Measurements from ENCODE around the gene DBP. TPM values are rescaled to one million over a fixed set of nuclear protein-coding genes. Genes with fewer than 3 reads are reported as not detected.
A peak's percentile ranks its signal among the peaks of the same experiment; 100 is the strongest.

Gene DBP
- total and polyA plus RNA-seq, 4 donors = 6.2 to 16.6 (median 15.1) TPM

DNA sequence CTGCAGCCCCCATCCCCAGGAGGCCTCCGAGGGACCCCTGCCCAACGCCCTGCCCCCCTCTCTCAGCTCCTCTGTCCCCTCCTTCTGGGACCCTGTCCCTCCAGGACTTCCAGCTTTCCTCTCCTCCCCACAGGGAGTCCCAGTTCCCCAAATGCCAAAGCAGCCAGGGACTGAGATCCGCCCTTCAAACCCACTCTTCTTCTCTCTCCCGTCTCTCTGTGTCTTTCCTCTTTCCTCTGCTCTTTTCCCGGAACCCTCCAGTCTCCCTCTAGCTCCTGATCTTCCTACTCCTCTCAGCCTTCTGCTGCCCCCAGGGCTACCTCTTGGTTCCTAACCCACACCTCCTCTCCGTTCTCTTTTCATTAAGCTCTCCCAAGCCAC lies 8.4 kb upstream of the DBP start:
- Histone ChIP-seq H3K36me3 (ENCODE audit: control insufficient read depth, insufficient read depth, low read length) (no peaks in the 10 kb centered on the region), H3K4me1 (ENCODE audit: control insufficient read depth, insufficient read depth, low read length) (peaks cover 24% of the 10 kb centered on the region), H3K27me3 (ENCODE audit: control insufficient read depth, insufficient read depth, low read length) (no peaks in the 10 kb centered on the region), H3K9me3 (ENCODE audit: control insufficient read depth, insufficient read depth, low read length) (no peaks in the 10 kb centered on the region), H3K4me3 (ENCODE audit: low read depth, low read length) (peak overlapping the region; percentile 62), H3K27ac (ENCODE audit: low read depth, low read length) (peak overlapping the region; percentile 89)
- 0% methylated on average over 6 of the region's 6 CpGs for WGBS (ENCODE audit: insufficient coverage)
- DNase-seq (ENCODE audit: low read depth in 4 of 6, low spot score in 6 of 6) = no peak

DNA sequence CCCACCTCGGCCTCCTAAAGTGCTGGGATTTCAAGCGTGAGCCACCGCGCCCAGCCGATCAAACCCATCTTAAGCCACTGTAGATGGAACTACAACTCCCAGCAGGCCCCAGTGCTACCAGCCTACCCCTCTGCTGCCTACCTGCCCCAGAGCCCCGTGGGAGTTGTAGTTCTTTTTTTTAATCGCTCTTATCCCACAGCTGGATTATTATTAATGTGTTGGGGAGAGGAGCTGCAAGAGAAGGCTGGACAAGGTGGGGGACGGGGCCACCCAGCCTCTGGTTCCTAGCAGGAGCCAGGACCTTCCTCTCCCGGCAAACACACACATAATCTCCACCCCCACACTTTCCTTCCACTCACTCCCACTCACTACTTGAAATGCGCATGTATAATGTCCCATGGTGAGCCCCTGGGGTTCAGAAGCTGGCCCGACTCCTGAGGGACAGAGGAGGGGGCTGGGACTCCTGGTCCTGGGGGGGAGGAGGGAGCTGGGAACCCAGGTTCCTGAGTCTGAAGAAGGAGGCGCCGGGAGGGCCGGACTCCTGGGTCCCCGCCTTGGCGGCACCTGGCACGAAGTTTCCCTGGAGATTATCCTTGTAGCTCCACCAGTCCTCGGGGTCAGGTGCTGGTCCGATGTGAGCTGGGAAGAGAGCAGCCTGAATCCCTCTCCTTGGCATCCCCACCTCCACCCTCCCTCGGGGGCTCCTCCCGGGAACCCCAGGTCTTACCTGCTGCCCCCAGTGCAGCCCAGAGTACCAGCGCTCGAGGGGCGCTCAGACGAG lies 7.8 kb upstream of the DBP start:
- DNase-seq (ENCODE audit: low read depth in 4 of 6, low spot score in 6 of 6) = peak in 2 of 6 donors; percentile 88 to 94
- Histone ChIP-seq H3K27ac (ENCODE audit: low read depth, low read length) (peak overlapping the region; percentile 89), H3K4me3 (ENCODE audit: low read depth, low read length) (peak overlapping the region; percentile 62), H3K4me1 (ENCODE audit: control insufficient read depth, insufficient read depth, low read length) (peaks cover 24% of the 10 kb centered on the region), H3K36me3 (ENCODE audit: control insufficient read depth, insufficient read depth, low read length) (peaks cover under 1% of the 10 kb centered on the region), H3K27me3 (ENCODE audit: control insufficient read depth, insufficient read depth, low read length) (no peaks in the 10 kb centered on the region), H3K9me3 (ENCODE audit: control insufficient read depth, insufficient read depth, low read length) (no peaks in the 10 kb centered on the region)
- 3% methylated on average over 20 of the region's 25 CpGs for WGBS (ENCODE audit: insufficient coverage)

DNA sequence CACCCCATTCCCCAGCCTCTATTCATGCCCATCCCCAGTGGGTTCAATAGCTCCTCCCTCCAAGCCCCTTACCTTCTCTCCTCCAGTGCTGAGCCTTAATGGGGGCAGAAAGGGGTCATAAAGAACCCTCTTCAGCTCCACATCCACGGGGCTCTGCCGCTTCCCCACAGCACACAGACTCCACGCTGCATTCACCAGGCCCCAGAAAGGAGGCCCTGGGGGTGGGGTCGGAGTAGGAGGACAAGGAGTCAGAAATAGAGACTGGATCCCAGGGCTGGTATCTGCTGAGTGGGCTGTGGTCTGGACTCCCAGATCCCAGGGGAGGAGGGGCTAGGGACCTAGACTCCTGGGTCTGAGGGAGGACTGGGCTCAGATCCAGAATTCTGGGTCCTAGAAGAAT lies 7.2 kb upstream of the DBP start:
- H3K27ac ChIP-seq (ENCODE audit: low read depth, low read length) = no peak overlapping the region
- 88% methylated on average over 1 of the region's 4 CpGs for WGBS (ENCODE audit: insufficient coverage)
- peaks cover 7% of the 10 kb centered on the region for H3K36me3 ChIP-seq (ENCODE audit: control insufficient read depth, insufficient read depth, low read length)
- DNase-seq (ENCODE audit: low read depth in 4 of 6, low spot score in 6 of 6) = no peak
- peak overlapping the region; percentile 62 for H3K4me3 ChIP-seq (ENCODE audit: low read depth, low read length)
- H3K9me3 ChIP-seq (ENCODE audit: control insufficient read depth, insufficient read depth, low read length) = no peaks in the 10 kb centered on the region
- no peaks in the 10 kb centered on the region for H3K27me3 ChIP-seq (ENCODE audit: control insufficient read depth, insufficient read depth, low read length)
- peaks cover 31% of the 10 kb centered on the region for H3K4me1 ChIP-seq (ENCODE audit: control insufficient read depth, insufficient read depth, low read length)

DNA sequence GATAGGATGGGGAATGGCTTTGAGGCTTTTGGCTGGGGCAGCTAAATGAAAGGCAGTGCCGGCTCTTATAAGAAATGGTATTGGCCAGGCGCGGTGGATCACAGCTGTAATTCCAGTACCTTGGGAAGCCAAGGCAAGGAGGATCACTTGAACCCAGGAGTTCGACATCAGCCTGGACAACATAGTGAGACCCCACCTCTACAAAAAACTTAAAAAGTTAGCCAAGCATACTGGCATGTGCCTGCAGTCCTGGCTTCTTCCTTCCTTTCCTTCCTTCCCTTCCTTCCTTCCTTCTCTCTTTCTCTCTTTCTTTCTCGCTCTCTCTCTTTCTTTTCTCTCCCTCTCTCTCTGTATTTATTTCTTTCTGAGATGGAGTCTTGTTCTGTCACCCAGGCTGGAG lies 5.7 kb upstream of the DBP start:
- Histone ChIP-seq H3K4me3 (ENCODE audit: low read depth, low read length) (no peak overlapping the region), H3K36me3 (ENCODE audit: control insufficient read depth, insufficient read depth, low read length) (peaks cover 14% of the 10 kb centered on the region), H3K4me1 (ENCODE audit: control insufficient read depth, insufficient read depth, low read length) (peaks cover 45% of the 10 kb centered on the region), H3K9me3 (ENCODE audit: control insufficient read depth, insufficient read depth, low read length) (no peaks in the 10 kb centered on the region), H3K27ac (ENCODE audit: low read depth, low read length) (no peak overlapping the region), H3K27me3 (ENCODE audit: control insufficient read depth, insufficient read depth, low read length) (no peaks in the 10 kb centered on the region)
- no peak for DNase-seq (ENCODE audit: low read depth in 4 of 6, low spot score in 6 of 6)
- WGBS (ENCODE audit: insufficient coverage) = 96% methylated on average over 4 of the region's 5 CpGs

DNA sequence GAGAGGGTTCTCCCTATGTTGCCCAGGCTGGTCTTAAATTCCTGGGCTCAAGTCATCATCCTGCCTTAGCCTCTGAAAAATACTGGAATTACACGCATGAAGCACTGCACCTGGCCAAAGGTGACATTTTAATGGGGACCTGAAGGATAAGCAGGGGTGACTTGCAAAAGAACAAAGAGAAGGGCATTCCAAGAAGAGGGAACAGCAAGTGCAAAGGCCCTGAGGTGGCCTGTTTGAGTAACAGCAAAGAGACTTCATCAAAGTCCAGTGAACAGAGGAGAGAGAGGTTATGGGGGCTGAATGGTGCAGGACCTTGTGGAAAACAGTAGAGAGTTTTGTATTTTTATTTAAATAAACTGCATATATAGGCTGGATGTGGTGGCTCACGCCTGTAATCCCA lies 4.7 kb upstream of the DBP start:
- Histone ChIP-seq H3K36me3 (ENCODE audit: control insufficient read depth, insufficient read depth, low read length) (peaks cover 14% of the 10 kb centered on the region), H3K27me3 (ENCODE audit: control insufficient read depth, insufficient read depth, low read length) (no peaks in the 10 kb centered on the region), H3K4me3 (ENCODE audit: low read depth, low read length) (no peak overlapping the region), H3K4me1 (ENCODE audit: control insufficient read depth, insufficient read depth, low read length) (peaks cover 56% of the 10 kb centered on the region), H3K9me3 (ENCODE audit: control insufficient read depth, insufficient read depth, low read length) (no peaks in the 10 kb centered on the region), H3K27ac (ENCODE audit: low read depth, low read length) (no peak overlapping the region)
- 88% methylated on average over 1 of the region's 2 CpGs for WGBS (ENCODE audit: insufficient coverage)
- DNase-seq (ENCODE audit: low read depth in 4 of 6, low spot score in 6 of 6) = no peak

DNA sequence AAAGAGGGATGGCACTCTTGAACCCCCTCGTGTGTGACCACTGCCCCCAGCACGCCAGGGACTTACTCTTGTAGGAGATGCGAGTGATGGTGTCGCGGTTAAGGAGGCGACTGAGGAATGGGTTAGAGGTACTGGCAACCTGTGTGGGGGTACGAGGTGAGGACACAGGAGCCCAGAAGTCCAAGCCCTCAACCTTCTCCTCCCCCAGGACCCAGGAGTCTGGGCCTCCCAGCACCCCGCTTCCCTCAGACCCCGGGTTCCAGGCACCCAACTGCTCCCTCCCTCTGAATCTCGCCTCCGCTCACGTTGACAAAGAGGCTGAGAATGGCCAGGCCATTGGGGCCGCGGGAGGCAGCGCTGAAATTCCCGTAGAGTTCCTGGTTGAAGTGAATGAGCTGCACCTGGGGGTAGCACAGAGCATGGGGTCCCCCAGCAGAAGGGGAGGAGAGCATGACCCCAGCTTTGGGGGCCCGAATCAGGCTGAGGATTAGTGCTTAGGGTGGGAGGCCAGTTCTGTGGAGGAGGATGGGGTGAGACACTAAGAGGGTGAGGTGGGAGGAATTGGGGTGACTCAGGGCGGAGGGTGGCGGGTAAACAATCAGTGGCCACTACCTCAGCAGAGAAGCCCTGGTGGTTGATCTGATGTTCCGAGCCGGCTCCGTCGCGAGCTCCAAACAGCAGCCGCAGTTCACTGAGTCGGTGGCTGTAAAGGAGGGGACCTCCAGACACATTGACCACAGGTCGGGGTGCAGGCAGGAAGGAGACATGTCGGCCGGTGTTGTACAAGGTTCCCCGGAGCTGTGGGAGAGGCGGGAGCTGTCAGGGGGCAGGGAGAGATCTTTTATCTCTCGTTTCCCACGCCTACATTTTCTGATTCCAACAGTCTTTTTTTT lies 2.5 kb upstream of the DBP start:
- Histone ChIP-seq H3K9me3 (ENCODE audit: control insufficient read depth, insufficient read depth, low read length) (no peaks in the 10 kb centered on the region), H3K27ac (ENCODE audit: low read depth, low read length) (no peak overlapping the region), H3K27me3 (ENCODE audit: control insufficient read depth, insufficient read depth, low read length) (no peaks in the 10 kb centered on the region), H3K4me1 (ENCODE audit: control insufficient read depth, insufficient read depth, low read length) (peaks cover 56% of the 10 kb centered on the region), H3K36me3 (ENCODE audit: control insufficient read depth, insufficient read depth, low read length) (peaks cover 14% of the 10 kb centered on the region), H3K4me3 (ENCODE audit: low read depth, low read length) (no peak overlapping the region)
- DNase-seq (ENCODE audit: low read depth in 4 of 6, low spot score in 6 of 6) = no peak
- 78% methylated on average over 22 of the region's 33 CpGs for WGBS (ENCODE audit: insufficient coverage)

DNA sequence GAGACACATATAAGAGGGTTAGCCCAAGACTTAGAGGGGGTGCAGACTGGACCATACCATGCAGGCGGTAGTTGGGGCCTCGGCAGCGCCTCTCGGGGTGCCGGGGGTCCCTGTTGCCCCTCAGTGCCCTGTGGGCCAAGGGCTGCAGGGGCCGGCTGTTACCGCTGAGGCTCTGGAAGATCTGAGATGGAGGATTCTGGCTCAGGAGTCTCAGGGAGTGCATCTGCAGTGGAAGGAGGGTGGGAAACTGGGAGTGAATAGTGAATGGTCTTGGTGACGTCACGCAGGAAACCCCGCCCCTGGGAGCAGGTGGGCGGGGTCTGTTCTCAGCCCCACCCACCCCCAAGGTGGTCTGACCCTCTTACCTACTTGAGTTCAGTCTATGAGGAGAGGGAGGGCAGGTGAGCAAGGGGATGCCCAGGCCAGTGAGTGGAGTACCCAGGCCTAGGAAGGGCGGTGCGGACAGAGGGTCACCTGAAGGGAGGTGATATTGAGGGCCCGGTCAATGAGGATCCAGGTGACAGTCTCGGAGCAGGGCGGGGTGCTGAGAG lies 1.7 kb upstream of the DBP start:
- H3K27ac ChIP-seq (ENCODE audit: low read depth, low read length) = peak overlapping the region; percentile 97
- WGBS (ENCODE audit: insufficient coverage) = 92% methylated on average over 12 of the region's 16 CpGs
- H3K9me3 ChIP-seq (ENCODE audit: control insufficient read depth, insufficient read depth, low read length) = no peaks in the 10 kb centered on the region
- DNase-seq (ENCODE audit: low read depth in 4 of 6, low spot score in 6 of 6) = no peak
- H3K4me1 ChIP-seq (ENCODE audit: control insufficient read depth, insufficient read depth, low read length) = peaks cover 58% of the 10 kb centered on the region
- no peak overlapping the region for H3K4me3 ChIP-seq (ENCODE audit: low read depth, low read length)
- H3K27me3 ChIP-seq (ENCODE audit: control insufficient read depth, insufficient read depth, low read length) = no peaks in the 10 kb centered on the region
- peaks cover 14% of the 10 kb centered on the region for H3K36me3 ChIP-seq (ENCODE audit: control insufficient read depth, insufficient read depth, low read length)

DNA sequence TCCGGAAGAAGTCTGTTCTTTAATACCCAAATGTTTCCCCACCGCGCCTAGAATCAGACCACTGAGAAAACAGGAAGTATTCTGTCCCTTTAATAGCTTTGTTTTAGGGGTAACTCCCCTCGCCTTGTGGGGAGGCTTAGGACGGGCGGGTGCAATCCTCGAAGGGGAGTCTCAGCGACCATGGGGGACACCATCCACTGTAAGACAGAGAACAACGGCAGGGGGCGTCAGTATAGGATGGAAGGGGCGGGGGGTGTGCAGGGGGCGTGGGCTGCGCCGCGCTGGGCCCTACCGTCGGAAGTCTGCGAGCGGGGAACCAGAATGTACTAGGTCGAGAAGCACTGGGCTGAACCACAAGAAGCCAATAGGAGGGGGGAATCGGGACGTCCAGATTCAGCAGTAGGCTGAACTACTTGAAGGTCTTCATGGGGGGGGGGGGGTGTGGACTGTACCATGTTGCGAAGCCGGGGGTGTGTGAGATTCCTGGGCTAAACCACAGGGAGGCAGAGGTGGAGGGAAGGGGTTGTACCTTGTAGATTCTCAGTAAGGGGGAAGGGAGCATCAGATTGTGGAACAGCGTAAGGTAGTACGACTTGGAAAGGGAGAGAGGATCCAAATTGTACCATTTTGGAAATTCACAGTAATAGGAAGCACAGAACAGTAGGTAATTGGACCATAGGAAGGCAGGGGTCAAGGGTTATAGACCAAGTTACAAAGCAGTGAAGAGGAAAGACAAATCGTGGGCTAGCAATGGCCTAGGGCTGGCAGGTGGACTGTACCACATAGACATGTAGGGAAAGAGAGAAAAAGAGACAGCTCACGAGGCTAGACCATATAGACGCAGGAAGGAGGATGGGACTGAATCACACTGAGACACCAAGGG lies 1.0 kb upstream of the DBP start:
- Histone ChIP-seq H3K4me1 (ENCODE audit: control insufficient read depth, insufficient read depth, low read length) (peaks cover 65% of the 10 kb centered on the region), H3K27ac (ENCODE audit: low read depth, low read length) (peak overlapping the region; percentile 97), H3K36me3 (ENCODE audit: control insufficient read depth, insufficient read depth, low read length) (peaks cover 20% of the 10 kb centered on the region), H3K27me3 (ENCODE audit: control insufficient read depth, insufficient read depth, low read length) (no peaks in the 10 kb centered on the region), H3K9me3 (ENCODE audit: control insufficient read depth, insufficient read depth, low read length) (no peaks in the 10 kb centered on the region), H3K4me3 (ENCODE audit: low read depth, low read length) (peak overlapping the region; percentile 75)
- WGBS (ENCODE audit: insufficient coverage) = 9% methylated on average over 26 of the region's 29 CpGs
- DNase-seq (ENCODE audit: low read depth in 4 of 6, low spot score in 6 of 6) = peak in 3 of 6 donors; percentile 88 to 98 (median 97)

DNA sequence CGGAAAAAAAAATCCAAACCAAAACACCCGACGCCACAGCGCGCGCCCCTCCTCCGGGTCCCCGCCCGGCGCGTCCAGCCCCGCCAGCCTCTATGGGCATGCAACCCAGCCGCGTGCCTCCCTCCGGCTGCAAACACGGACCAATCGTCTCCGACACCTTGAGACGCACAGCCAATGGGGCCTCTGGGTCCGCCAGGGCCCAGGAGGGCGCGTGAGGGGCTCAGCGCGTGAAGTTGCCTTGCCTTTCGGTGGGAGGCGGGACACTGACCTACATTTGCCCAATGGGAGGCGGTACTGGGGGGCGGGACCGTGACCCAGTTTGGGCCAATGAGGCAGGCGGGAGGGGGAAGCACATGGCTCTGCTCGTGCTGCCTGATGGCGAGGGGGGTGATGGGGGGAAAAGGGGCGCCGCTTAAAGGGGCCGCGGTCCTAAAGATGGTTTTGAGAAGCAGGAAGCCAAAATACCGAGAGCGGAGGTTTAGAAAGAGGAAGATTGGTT lies 319 bp upstream of the DBP start:
- peaks cover 70% of the 10 kb centered on the region for H3K4me1 ChIP-seq (ENCODE audit: control insufficient read depth, insufficient read depth, low read length)
- peak overlapping the region; percentile 75 for H3K4me3 ChIP-seq (ENCODE audit: low read depth, low read length)
- 0% methylated on average over 27 of the region's 38 CpGs for WGBS (ENCODE audit: insufficient coverage)

More for the DNA sequence above, 319 bp upstream of the DBP start:
- Histone ChIP-seq H3K27ac (ENCODE audit: low read depth, low read length) (peak overlapping the region; percentile 97), H3K36me3 (ENCODE audit: control insufficient read depth, insufficient read depth, low read length) (peaks cover 27% of the 10 kb centered on the region), H3K27me3 (ENCODE audit: control insufficient read depth, insufficient read depth, low read length) (no peaks in the 10 kb centered on the region), H3K9me3 (ENCODE audit: control insufficient read depth, insufficient read depth, low read length) (no peaks in the 10 kb centered on the region)
- DNase-seq (ENCODE audit: low read depth in 4 of 6, low spot score in 6 of 6) = peak; percentile 89 to 100 (median 98)

All from spinal cord (tissue), 10 donors.